Upper lobe of right lung (tissue), 1 donor: ENCODE results near the gene C1S. TPM values are rescaled to one million over a fixed set of nuclear protein-coding genes. Genes with fewer than 3 reads are reported as not detected.
"Not testable (repeated sequence)": the region's sequence is repeated elsewhere in the genome, so short reads cannot be mapped to it uniquely, and the experiment has no call there.

Source experiments
- ATAC-seq: fragments of 200-7000 bp; cut with Tn5 transposase; one replicate; pipeline ENCODE4 v1.9.1; 2020; ENCODE audit warnings: mild to moderate bottlenecking, moderate library complexity
- DNase-seq: peaks from one replicate; pipeline ENCODE4 v3.0.0-alpha.2; 2020
- H3K27ac ChIP-seq: fragments of 200-600 bp; one replicate; pipeline ENCODE4 v1.8.0; 2022
- H3K27me3 ChIP-seq: fragments of 200-600 bp; one replicate; pipeline ENCODE4 v1.8.0; 2022; ENCODE audit warnings: mild to moderate bottlenecking
- H3K36me3 ChIP-seq: fragments of 200-600 bp; one replicate; pipeline ENCODE4 v1.8.0; 2022
- H3K4me1 ChIP-seq: fragments of 200-600 bp; one replicate; pipeline ENCODE4 v1.8.0; 2022
- H3K4me3 ChIP-seq: fragments of 200-600 bp; one replicate; pipeline ENCODE4 v1.8.0; 2022; ENCODE audit warnings: mild to moderate bottlenecking
- H3K9me3 ChIP-seq: fragments of 200-600 bp; one replicate; pipeline ENCODE4 v1.8.0; 2022
- CTCF ChIP-seq: fragments of 200-600 bp; IDR thresholded peaks from one replicate; pipeline ENCODE4 v1.8.0; 2022; ENCODE audit warnings: antibody characterized with exemption
- intact Hi-C: fragments of 100-400 bp; cut with DNase I; formaldehyde crosslinking; loops from one replicate; pipeline ENCODE4 v1.11.0; 2022
- total RNA-seq: library from RNA; stranded (reverse); fragmentation: NEBNext Ultra II Directional; extraction: Animal tissue kit (Norgen Biotek cat#: 25700); gene quantifications from one replicate; pipeline ENCODE4 v1.2.1, GENCODE V29; 2021
- donor health status: DM: no; HTN: yes; CAD: no; lungs with severe emphysema.

Gene C1S
- total RNA-seq, 1 donor from 2014 or later: 321 TPM

GRCh38 chr12:7054925-7055324 is 5.6 kb upstream of the C1S start:
- H3K9me3 ChIP-seq: no peaks in the 10 kb centered on the region
- no peak overlapping the region for H3K27ac ChIP-seq
- DNase-seq (no peak), ATAC-seq (no peak)
- TF ChIP-seq CTCF: no peak
- no peaks in the 10 kb centered on the region for H3K36me3 ChIP-seq
- H3K4me3 ChIP-seq: no peak overlapping the region
- intact Hi-C loops: no loop called here
- H3K4me1 ChIP-seq: peaks cover 5% of the 10 kb centered on the region
- H3K27me3 ChIP-seq: no peaks in the 10 kb centered on the region

DNA sequence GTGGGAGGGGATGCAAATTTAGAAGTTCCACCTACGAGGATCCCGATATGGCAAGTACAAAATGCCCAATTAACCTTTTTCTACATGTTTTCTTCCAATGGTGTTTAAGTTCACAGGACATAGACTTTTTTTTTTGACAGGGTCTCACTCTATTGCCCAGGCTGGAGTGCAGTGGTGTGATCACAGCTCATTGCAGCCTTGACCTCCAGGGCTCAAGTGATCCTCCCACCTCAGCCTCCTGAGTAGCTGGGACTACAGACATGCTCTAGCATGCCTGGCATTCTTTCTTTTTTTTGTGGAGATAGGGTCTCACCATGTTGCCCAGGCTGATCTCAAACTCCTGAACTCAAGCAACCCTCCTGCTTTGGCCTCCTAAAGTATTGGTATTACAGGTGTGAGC is 4.8 kb upstream of the C1S start:
- H3K36me3 ChIP-seq, intact Hi-C loops, H3K9me3 ChIP-seq, H3K27me3 ChIP-seq, DNase-seq, H3K4me3 ChIP-seq, H3K4me1 ChIP-seq, ATAC-seq, H3K27ac ChIP-seq: not testable (repeated sequence)

DNA sequence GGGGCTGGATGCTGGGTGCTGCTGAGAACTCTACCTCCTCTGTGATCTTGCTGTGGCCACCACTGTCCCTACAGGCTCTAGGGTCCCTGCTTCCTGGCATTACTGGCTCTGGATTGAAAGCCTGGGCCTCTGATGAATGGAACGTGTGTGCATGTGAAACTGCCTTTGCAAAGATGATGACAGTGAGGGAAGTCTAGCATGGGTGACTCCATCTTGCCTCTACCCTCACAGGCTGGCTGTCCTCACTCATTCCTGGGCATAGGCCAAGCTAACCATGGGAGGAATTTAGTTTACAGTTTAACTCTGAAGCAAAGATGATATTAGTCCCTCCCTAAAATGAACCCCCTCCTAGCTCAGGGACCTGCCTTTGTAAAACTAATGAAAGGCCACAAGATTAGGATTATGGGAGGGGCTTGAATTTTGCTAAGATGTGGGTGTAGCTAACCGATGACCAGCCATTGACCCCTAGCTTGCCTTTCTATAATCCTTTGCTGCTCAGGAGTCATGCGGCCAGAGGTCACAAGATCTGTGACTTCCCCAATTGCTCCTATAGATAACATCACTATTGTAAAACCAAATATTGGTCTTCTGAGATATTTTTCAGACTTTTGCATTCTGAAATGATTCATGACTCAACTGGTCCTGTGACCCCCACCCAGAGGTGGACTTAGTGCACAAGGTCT is 2.2 kb upstream of the C1S start:
- ATAC-seq (peak; percentile 60), DNase-seq (no peak)
- Histone ChIP-seq H3K27me3 (no peaks in the 10 kb centered on the region), H3K9me3 (no peaks in the 10 kb centered on the region), H3K27ac (no peak overlapping the region), H3K36me3 (no peaks in the 10 kb centered on the region), H3K4me3 (no peak overlapping the region), H3K4me1 (peaks cover 16% of the 10 kb centered on the region)
- no peak for TF ChIP-seq CTCF
- intact Hi-C loops: no loop called here

DNA sequence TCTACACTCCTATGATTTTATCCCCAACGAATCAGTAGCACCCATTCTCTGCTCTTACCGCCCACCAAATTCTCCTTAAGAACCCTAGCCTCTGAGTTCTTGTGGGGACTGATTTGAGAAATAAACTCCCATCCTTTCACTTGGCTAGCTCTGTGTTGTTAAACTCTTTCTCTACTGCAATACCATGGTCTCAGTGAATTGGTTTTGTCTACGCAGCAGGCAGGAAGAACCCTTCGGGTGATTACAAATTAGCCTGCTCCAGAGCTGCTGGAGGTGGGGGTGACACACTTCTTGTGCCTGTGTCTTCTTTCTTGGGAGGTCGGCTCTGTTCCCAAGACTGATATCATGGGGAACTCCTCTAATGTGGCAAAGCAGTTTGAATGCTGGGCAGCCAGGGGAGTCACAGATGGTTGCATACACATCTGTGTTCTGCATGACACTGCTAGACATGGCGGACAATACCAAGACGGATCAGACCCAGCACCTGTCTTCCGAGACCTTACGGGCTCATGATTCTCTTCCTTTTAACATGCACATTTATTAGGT is 1.6 kb upstream of the C1S start:
- DNase-seq: no peak
- H3K36me3 ChIP-seq: no peaks in the 10 kb centered on the region
- no peak overlapping the region for H3K27ac ChIP-seq
- no peak for TF ChIP-seq CTCF
- no peak overlapping the region for H3K4me3 ChIP-seq
- no peaks in the 10 kb centered on the region for H3K9me3 ChIP-seq
- no peak for ATAC-seq
- peaks cover 16% of the 10 kb centered on the region for H3K4me1 ChIP-seq
- intact Hi-C loops: no loop called here
- no peaks in the 10 kb centered on the region for H3K27me3 ChIP-seq

GRCh38 chr12:7059780-7060179 is 738 bp upstream of the C1S start:
- H3K4me3 ChIP-seq: no peak overlapping the region
- no peak for ATAC-seq
- H3K27ac ChIP-seq: peak overlapping the region; percentile 24

More at GRCh38 chr12:7059780-7060179, 738 bp upstream of the C1S start:
- H3K36me3 ChIP-seq: no peaks in the 10 kb centered on the region
- H3K27me3 ChIP-seq: no peaks in the 10 kb centered on the region
- H3K9me3 ChIP-seq: no peaks in the 10 kb centered on the region
- DNase-seq: no peak
- peaks cover 16% of the 10 kb centered on the region for H3K4me1 ChIP-seq
- intact Hi-C loops: loop anchor here (5.0 kb wide), 1 partner anchor 38 kb away; no protein-coding TSS in a partner anchor
- TF ChIP-seq CTCF: no peak
